Measurements from ENCODE around the gene SLX9.

- TF ChIP-seq EZH2phosphoT487 (IDR thresholded peaks at IDR 0.05; ENCODE audit: borderline replicate concordance, low read length) (no peak), CTCF (conservative IDR thresholded peaks at IDR 0.05; ENCODE audit: low read depth, low read length) (no peak), EZH2 (IDR thresholded peaks at IDR 0.05; ENCODE audit: low read length, unreplicated experiment) (no peak)
Measured at GRCh38 chr21:45013260-45013841, 73.5 kb downstream of the SLX9 start.
